HG03565 (cell line): ENCODE data around the gene SNRPD3.

ENCODE experiments used
- ATAC-seq: cut with Tn5 transposase; IDR thresholded peaks from one replicate; pipeline ENCODE4 v1.9.1; 2021; ENCODE audit warnings: mild to moderate bottlenecking, moderate library complexity; ENCODE audit not compliant: unreplicated experiment

The SNRPD3 gene

DNA sequence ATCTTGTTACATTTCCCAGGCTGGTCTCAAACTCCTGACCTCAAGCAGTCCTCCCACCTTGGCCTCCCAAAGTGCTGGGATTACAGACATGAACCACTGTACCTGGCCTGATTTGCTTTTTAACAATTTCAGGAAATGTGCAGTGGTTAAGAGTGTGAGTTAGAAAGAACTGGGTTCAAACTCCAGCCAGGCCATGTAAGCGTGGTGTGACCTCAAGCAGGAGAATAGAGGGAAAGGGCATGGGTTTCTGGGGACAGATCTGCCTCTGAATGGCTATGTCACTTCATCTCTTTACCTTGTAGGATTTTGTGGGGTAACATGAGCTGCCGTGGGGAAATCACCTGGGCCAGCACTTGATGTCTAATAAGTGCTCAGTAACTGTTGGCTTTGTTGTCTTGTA, 9.3 kb downstream of the SNRPD3 start:
- no peak for ATAC-seq

DNA sequence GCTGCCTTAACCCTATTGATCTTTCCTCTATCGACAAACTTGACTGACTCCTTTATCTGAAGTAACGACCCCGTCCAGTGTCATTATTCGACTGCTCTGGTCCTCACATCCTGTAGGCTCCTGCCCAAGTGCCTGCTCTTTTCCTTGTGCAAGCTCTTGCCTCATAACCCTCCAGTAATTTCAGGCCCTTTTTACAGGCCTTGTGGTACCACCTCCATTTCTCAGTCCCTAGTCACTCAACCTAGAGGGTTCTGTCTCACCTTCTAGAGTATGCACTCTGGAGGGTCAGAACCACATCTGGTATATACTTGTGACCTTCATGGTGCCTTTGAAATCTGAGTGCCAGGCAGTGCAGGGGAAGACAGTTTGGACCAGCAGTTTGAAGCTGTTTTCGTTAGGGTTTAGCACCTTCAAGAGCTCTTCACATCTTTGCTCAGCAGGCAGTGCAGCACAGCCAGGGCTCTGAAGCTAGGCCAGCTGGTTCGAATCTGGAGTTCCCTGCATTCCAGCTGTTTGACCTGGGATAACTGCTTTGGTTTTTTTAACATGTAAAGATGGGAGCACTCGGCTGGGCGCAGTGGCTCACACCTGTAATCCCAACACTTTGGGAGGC, 11.2 kb downstream of the SNRPD3 start:
- no peak for ATAC-seq

DNA sequence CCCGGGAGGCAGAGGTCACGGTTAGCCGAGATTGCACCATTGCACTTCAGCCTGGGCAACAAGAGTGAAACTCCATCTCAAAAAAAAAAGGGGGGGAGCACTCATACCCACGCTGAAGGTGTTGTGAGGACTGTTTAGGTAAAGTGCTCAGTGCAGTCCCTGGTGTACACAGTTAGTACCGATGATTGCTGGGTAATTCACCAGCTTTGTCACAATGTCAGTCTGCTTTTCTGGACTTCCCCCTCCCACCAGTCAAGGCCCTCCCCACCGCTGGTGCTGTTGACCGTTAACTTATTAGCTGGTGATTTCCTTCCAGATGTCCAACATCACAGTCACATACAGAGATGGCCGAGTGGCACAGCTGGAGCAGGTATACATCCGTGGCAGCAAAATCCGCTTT, 11.9 kb downstream of the SNRPD3 start:
- ATAC-seq: no peak

GRCh38 chr22:24571266-24571665, 15.5 kb downstream of the SNRPD3 start:
- ATAC-seq: no peak

DNA sequence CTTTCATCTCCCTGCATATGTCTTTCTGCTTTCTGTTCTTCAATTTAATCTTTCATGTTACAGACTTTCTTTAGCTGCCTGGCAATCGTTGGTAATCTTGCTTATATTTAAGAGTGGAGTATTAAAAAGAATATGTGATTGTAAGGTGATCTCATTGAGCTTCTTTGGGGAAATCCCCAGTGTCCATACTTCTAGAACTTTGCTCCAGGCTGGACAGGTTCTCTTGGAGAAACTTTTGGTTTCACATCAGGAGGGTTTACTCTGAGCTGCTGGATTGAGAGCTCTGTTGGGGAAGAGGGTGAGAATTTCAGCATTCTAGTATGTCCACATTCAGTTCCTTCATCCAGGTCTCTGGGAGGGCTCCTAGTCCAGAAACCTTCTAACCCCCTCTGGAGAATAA, 21.0 kb downstream of the SNRPD3 start:
- no peak for ATAC-seq

GRCh38 chr22:24578355-24579257, 22.8 kb downstream of the SNRPD3 start:
- no peak for ATAC-seq

- ATAC-seq: no peak
These were observed 23.4 kb downstream of the SNRPD3 start for GRCh38 chr22:24579258-24579601.

DNA sequence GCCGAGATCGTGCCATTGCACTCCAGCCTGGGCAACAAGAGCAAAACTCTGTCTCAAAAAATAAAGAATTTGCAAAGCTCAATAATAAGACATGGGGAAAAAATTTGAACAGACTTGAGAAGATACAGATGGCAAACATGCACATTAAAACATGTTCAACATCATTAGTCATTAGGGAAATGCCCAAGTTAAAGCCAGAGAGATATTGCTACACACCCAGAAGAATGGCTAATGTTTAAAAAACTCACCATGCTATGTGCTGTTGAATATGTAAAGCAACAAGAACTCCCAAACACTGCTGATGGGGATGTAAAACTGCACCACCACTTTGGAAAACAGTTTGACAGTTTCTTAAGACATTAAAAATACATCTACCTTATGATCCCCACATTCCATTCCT, 24.5 kb downstream of the SNRPD3 start:
- ATAC-seq: no peak

GRCh38 chr22:24582056-24582814, 26.4 kb downstream of the SNRPD3 start:
- ATAC-seq: no peak

DNA sequence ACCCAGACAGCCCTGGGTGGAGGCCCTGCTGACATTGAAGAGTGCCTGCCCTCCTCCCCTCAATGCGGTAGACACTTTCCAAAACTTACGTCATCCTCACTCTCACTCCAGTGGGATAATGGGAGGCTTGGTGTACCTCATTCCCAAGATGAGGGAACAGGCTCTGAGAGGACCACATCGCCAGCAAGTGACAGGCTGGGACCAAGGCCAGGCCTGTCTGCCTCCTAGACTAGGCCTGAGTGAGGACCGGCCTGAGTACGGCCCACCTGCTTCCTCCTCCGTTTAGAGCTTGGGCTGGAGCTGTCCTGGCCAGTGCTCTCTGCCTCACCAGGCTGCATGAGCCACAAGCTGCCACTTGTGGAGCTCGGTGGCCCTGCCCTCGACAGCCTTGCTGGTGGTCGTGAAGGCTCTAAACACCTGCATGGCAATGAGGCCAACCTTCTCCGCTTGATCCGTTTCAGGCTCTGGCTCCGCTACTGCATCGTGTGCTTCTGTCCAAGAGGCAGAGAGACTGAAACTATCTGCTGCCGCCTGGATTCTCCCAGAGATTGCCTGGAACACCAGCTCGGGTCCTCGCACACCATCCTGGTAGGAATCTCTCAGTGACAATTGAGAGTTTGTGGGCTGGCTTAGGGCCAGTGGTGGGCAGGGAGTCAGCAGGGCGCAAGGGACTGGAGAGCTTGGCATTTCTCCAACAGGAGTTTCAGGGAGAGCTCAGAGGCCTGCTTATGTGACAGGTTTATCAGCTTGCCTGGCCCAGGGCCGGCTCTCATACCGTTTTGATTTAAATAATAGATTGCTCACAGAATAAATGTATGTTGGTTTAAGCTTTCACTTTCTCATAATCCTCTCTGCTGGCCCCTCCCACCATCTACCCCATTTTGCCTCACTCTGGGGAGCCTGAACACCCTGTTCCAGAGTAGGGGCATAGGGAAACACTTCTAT, 27.7 kb downstream of the SNRPD3 start:
- no peak for ATAC-seq

GRCh38 chr22:24584166-24584790, 28.5 kb downstream of the SNRPD3 start:
- ATAC-seq: no peak

GRCh38 chr22:24584871-24585411, 29.1 kb downstream of the SNRPD3 start:
- ATAC-seq: no peak

GRCh38 chr22:24585461-24585860, 29.7 kb downstream of the SNRPD3 start:
- ATAC-seq: no peak

- no peak for ATAC-seq
These were observed 30.2 kb downstream of the SNRPD3 start for GRCh38 chr22:24585927-24586546.

GRCh38 chr22:24587251-24587650, 31.5 kb downstream of the SNRPD3 start:
- ATAC-seq: no peak

DNA sequence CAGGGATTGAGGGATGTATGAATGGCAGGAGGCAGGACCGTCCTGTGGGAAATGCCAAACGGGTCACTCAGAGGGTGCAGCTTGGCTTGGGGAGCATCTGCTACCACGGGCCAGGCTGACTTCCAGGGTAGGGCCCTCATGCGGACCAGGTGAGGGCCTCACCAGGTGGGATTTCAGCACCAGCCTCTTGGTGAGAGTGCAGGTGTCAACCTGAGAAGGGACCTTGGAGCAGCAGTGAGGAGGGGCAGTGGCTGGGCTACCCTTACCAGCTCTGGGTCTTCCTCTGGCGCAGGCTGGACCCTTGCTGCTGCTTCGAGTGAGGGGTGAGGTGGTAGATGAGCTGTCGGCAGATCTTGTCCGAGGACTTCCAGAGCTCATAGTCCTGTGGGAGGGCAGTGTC, 32.1 kb downstream of the SNRPD3 start:
- ATAC-seq: no peak

GRCh38 chr22:24588381-24588756, 32.6 kb downstream of the SNRPD3 start:
- no peak for ATAC-seq

- ATAC-seq: no peak
These were observed 33.1 kb downstream of the SNRPD3 start for GRCh38 chr22:24588757-24589481.

- ATAC-seq: no peak
These were observed 33.8 kb downstream of the SNRPD3 start for GRCh38 chr22:24589518-24590030.
